ENCODE measurements around the gene MCF2L2.

Gene MCF2L2

DNA sequence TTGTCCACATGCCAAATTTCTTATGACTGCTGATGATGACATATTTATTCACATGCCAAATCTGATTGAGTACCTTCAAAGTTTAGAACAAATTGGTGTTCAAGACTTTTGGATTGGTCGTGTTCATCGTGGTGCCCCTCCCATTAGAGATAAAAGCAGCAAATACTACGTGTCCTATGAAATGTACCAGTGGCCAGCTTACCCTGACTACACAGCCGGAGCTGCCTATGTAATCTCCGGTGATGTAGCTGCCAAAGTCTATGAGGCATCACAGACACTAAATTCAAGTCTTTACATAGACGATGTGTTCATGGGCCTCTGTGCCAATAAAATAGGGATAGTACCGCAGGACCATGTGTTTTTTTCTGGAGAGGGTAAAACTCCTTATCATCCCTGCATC lies 158.1 kb downstream of the MCF2L2 start:
- in situ Hi-C loops (cut with MboI; ENCODE audit: low sequenced_read_pairs) = no loop called here

DNA sequence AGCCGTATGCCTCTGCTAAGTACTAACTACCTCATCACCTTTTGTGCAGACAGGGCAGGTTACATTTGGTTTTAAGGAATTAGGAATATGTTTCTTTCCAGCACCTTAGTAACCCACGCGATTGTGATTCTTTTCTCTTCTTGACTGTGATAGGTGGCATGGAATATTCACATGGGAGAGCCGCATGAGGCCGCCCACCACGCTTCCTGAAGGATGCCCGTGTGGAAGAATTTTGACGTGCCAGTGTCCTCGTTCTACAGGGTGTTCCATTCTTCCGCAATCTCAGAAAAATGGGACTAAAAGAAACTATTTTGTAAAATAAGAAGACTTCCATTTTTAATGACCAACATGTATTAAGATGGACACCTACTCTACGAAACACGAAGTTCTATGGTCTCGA lies 159.1 kb downstream of the MCF2L2 start:
- in situ Hi-C loops (cut with MboI; ENCODE audit: low sequenced_read_pairs) = no loop called here

DNA sequence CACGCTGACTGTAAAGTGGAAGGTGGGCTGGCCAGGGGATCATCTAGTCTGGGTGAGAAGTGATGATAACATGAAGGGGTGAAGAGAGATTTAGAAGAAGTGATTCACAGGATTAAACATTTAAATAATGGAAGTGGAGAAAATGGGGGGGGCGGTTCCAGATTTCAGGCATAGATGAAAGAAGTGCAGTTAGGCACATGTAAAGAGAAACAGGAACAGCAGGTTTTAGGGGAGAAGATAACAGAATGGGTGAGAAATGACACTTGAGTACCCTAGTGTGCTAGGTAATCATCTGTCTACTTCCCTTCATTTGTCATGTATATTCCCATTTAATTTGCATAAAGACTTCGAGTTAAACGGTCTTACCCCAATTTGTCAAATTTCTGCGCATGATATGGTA lies 160.1 kb downstream of the MCF2L2 start:
- in situ Hi-C loops (cut with MboI; ENCODE audit: low sequenced_read_pairs) = no loop called here

DNA sequence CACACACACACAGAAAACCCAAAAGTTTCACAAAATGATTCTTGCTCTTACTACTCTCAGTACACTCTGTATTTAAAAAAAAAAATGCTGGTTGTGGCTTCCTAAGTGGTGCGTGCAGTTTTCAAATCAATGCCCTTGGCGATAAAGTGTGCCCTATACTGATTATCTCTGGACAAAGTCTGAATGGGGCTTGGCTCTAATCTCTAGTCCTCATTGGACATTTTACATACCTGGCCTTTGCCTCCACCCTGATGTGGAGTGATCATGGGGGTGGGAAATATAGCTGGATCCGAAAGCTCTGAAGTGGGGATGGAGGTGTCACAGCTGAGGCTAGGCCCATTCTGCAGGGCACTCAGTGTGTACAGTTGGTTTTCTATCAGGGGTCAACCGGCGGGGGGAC lies 161.3 kb downstream of the MCF2L2 start:
- in situ Hi-C loops (cut with MboI; ENCODE audit: low sequenced_read_pairs) = no loop called here

DNA sequence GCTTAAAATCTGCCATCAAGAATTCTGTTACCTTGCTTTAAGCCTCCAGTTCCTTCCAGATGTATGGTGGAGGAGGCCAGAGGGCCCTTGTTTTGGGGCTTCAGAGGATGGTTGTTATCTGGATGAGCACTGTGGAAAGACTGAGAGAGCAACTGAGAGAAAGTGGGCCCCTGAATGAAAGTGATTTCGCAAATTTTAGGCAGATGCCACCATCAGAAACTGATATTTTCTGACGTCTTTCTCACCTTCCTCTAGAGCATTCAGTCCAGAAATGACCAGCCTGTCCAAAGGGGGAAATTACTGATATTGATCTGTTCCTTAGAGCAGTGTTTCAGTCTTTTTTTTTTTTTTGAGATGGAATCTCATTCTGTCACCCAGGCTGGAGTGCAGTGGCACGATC lies 162.0 kb downstream of the MCF2L2 start:
- in situ Hi-C loops (cut with MboI; ENCODE audit: low sequenced_read_pairs) = no loop called here

DNA sequence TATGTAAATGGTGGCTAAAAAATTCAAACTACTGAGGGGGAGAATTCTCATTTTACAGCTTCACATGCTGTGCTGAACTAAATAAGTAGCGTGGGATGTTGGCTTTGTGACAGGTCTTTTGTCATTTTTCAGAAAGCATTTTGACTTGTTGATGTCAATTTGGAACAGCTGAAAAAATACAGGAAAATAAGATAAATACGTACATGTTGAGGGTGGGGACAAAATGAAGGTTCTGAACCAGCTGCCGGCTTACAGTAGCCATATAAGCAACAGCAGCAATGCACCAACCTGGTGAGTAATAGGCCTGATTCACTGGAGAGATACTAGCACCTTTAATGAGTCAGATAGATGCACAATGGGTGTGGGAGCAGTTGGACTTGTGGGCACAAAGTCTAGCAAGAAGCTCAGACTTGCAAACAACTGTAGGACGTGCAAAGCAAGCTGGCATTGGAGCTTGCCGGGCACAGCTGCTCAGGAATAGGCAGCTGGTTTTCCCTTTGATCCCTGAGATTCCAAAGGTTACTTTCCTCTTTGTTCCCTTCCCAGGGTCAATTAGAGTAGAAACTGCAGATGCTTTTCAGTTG lies 162.5 kb downstream of the MCF2L2 start:
- in situ Hi-C loops (cut with MboI; ENCODE audit: low sequenced_read_pairs) = no loop called here

DNA sequence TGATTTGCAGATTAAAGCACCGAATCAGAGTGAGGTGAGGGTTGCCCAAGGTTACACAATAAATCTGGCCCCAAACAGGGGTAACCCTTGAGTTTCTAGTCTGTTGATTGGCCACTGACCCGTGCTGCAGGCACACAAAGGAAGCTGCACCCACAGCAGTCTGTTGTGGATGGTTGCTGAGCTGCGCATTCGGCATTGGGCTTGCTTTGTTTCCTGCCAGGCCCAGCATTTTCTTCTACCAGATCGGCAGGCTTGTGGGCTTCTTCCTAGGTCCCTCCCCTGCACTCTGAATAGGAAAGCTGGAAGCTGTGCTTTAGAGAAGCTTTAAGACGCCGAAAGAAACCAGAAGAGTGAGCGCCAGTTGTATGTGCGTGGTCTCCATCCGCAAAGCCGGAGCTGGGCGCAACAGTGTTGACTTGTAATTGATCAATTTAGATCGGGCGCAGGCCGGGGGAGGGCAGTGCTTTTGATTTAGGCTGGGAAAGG lies 163.2 kb downstream of the MCF2L2 start:
- in situ Hi-C loops (cut with MboI; ENCODE audit: low sequenced_read_pairs) = no loop called here

DNA sequence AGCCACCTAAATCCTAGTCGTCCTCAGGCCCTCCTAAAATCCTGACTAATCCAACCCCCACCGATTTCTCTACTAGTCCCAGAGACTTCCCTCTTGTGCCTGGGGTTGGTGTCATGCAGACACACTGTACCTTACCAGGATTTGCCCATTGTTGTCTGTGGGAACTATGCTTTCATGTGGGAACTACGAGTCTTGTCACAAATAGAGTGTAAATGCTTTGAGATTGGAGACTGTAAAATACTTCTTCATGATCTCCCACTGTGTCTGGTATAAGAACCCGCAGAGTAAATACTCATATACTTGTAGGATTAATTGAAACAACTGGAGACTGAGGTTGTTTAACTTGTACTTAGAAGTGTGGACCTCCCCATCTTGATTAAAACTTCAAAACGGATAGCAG lies 164.2 kb downstream of the MCF2L2 start:
- in situ Hi-C loops (cut with MboI; ENCODE audit: low sequenced_read_pairs) = no loop called here

DNA sequence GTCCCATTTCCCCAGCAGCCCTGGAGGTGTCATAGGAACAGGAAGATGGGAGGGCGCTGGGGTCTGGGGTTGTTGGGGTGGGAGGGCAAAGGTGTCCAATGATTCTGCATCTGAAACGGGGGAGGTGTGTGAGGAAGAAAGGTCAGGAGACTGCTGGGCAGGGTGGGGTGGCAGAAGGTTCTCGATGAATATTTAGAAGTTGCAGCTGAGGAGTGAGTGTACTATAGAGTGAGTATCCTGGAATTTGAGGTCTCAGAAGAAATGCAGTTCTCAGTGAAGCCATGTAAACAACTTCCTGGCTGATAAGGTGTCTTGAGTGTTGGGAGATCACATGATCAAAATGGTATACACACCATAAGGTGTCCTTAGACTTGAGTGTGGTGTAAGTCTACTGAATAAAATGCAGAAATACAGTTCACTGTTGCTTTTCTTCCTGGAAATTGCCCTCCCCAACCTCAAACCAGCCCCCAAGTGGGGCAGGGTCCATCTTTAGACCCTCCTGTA lies 165.5 kb downstream of the MCF2L2 start:
- in situ Hi-C loops (cut with MboI; ENCODE audit: low sequenced_read_pairs) = no loop called here

DNA sequence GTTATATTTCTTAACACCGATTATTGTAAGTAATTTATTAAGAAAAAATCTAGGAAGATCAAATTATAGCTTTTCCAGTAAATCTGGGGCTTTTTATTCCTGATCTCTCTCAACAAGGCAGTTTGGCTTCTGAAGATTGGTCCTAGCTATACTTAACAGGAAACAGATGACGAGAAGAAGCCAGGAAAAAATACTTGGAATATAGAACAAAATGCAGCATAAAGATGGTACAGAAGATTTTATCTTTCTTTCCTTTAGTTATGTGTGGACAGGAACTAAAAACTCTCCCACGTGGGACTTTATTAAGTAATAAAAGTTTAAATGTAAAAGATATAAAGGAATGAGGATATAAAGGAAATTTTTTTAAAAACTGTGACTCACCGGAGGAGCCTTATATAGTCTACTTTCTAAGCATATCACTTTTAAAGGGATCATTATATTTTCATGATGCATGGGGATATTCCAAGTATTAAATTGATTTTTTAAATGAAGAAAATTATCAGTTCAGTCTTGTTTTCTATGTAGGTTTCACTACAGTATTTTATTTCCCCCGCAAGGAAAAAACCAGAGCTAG lies 167.2 kb downstream of the MCF2L2 start:
- in situ Hi-C loops (cut with MboI; ENCODE audit: low sequenced_read_pairs) = no loop called here

DNA sequence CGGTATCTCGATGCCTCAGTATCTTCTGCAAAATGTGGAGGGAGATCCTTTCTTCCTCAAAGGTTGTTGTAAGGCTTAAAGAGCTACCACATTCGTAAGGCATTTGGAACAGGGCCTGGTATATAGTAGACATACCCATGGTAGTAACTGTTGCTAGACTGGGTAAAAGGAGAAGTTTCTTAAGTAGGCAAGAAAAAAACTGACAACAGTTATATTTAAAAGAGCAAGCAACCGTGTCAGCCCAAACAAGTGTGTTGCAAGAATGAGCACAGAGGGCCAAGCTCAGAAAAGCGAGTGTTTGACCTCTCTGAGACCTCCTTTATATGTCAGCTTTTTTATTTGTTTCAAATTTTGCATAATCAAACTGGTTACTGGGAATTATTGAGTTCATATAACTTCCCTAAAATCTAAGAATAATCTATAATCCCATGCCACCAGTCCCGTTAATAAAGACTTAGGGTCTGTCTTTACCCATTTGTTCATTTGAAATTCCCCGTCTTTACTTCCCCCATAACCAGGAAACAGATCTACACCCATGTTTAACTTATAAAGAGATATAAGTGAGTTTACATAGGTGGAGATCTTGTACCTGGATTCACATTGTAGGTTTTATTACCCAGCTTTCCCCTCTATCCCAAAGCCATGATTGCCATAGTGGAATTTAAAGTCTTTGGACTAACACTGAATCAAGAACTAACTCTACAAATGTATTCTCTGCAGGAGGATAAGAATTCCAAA lies 168.1 kb downstream of the MCF2L2 start:
- in situ Hi-C loops (cut with MboI; ENCODE audit: low sequenced_read_pairs) = no loop called here

DNA sequence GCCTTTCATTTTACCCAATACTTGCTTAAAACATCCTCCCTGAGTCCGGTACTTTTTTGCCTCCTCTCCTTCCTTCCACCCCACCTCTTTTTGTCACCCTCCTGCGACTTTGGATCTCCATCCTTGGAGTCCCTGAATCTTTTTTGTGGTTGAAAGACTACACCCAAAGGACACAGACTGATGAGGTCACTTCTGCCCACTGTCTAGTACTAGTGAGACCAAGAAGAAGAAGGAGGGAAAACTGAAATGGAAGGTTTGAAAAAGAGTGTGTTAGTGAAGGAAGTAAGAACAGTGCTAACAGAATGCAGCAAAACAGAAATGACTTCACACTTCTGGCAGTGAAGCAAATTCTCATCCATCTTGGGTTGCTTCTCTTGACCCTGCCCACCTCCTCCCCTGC lies 168.8 kb downstream of the MCF2L2 start:
- in situ Hi-C loops (cut with MboI; ENCODE audit: low sequenced_read_pairs) = no loop called here

DNA sequence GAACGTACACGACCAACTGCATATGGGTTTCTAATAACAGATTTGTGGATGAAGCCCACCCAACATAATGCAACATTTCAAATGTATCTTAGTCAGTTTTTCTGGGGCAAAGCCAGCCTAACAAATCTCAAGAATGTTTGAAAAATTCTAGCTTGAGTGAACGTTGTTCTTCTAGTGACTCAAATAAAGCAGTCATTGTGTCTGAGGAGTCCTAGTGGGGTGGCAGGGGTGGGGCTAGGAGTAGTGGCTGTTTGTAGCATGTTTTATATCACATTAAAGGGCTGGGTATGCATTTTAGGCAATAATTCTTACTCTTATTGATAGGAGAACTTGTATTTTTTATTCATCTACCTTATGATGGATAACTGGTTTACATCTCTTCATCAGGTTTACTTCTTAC lies 169.3 kb downstream of the MCF2L2 start:
- in situ Hi-C loops (cut with MboI; ENCODE audit: low sequenced_read_pairs) = no loop called here

DNA sequence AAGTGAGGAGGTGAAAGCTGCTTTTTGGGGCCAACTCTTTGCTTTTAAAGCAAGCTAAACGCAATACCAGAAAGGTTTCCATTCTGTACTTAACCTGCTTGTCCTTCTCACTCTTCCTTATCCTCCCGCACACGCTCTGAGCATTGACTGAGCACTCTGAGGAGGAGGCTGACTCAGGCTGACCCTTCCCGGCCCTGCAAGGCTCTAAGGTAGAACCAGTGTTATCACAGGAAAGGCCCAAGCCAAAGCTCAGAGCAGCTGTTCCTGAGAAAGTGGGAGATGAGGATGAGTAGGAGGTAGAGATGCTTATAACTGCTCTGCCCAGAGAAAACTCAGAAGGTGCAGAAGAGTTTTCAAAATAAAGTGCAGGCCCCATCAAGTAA lies 173.1 kb downstream of the MCF2L2 start:
- in situ Hi-C loops (cut with MboI; ENCODE audit: low sequenced_read_pairs) = no loop called here

DNA sequence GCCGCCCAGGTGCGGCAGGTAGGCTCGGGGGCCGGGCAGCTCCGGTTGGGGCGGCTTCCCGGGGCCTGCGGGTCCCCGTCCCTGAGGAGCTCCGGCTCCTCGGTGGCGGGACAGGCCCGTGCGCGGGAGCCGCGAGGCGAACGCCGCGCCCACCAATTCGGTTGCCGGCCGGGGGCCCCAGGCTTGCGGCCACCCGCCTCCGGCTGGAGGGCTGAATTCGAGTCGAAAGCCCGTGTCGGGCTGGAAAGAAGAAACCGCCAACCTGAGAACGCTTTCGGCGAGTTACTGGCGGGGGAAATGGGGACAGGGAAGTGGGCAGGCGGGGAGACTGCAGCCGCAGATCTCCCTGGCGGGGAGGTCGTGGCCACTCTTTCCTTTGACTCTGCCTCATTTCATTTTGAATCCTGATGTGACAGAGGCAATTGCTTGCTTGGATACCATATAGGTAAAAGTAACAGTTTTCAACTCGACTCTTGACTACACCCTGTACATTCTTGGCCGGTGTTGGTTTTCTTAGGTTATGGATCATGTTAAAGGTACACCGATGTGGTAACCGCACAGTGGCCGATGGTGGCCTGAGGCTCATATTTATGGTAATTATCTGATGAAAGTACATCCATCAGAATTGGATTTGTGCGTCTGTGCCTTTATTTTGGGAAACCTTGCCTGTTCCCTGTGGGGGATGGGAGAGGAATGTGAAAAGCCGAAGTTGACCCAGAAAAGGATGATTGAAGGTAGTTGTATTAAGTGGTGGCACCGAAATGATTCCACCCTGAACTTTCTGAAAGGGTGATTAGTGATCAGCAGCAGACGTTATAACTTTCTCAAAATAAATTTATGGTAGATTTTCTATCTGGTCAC lies 173.7 kb downstream of the MCF2L2 start:
- in situ Hi-C loops (cut with MboI; ENCODE audit: low sequenced_read_pairs) = no loop called here

DNA sequence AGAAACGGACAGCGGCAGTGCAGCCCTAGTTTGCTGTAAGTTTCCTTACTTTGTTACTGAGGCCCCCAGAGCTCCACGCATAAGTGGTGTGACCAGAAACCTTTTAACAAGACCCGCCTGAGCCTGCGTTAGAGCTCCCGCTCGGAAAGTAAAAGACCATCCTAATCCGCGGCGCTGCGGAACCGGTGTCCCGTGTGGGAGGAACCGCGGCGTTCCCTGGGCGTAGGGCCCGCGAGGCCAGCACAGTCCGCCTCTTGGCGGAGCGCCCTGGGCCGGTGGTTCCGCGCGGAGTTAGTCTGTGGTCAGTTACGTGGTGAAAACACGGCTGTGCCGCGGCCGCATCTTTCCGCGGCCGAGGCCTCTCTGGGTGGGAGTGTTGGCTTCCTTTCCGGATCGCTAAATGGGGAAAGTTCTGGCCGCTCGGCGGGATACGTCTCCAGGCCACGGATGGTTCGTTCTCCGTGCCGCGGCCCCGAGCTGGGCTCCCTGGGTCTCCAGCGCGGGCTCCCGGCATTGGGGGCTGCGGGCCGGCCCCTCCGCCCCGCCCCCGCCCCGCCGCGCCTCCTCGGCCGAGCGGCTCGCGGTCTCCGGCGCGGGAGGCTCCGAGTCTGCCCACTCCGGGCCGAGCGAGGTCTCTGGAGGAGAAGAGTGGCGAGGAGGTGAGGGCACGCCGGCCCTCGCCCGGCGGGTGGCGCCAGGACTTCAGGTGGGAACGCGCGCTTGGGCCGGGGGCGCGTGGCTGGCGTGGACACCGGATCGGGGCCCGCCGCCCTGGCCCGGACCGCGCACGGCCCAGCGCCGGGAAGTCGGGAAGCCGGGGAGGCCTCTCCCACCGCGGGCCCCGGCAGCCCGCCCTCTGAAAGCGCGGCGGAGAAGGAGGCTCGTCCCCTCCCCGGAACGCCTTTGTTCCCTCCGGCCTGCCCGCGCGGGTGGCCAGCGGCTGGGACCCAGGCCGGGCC lies 174.6 kb downstream of the MCF2L2 start:
- in situ Hi-C loops (cut with MboI; ENCODE audit: low sequenced_read_pairs) = no loop called here

DNA sequence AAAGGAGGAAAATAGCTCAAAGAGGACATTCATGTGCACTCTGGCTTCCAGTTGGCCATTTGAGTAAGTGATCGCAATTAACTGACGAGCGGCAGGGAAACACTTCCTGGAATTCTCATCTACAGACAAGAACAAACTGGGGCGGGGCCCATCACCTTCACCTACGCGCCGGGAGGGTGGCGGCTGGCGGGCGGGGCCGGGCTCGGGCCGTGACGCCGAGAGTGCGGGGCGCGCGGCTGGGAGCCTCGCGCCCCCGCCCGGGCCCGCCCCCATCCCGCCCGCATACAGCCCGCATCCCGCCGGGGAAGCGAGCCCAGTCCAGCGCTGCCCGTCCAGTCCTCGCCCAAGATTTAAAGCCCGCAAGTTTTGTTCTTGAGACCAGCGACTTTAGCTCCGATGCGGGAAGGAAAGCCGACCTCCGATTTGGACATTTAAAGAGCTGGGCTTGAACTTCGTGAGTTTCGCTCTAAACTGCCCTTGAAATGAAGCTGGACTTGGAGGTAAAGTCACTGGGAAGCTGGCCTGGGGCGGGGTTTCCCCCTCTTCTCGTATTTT lies 175.4 kb downstream of the MCF2L2 start, which contains the start of gene B3GNT5:
B3GNT5 (plus strand) TSS at position 281 of the 555 bp plus-strand sequence. CDS start 16,546 bp downstream, outside the sequence.
- in situ Hi-C loops (cut with MboI; ENCODE audit: low sequenced_read_pairs) = no loop called here

DNA sequence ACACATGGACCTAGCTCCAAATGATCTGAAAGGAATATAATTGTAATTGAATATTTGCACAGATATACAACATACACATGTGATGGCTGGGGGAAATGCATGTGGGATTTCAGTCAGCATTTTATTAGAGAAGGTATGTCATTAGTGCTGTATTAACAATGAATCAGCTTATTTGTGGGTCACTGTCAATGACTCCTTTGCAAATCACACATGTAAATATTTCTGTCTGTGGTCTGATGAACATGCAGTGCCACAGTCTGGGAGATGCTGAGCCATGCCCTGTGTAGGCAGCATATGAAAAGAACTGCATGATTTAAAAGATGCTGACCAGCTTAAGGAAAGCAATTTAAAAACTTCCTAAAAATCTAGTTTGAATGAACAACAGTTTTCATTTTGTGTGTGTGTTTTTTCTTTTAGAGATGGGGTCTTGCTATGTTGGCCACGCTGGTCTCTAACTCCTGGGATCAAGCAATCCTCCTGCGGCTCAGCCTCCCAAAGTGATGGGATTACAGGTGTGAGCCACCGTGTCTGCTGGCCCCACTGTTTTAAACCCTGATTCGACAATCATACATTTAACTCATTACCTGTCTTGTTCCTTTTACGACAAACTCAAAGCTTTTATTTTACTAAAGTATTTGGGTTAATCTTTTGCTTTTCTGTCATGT lies 176.2 kb downstream of the MCF2L2 start:
- in situ Hi-C loops (cut with MboI; ENCODE audit: low sequenced_read_pairs) = no loop called here

Measured in hTERT RPE-1 (cell line).